Activated naive CD4-positive, alpha-beta T cell treated with anti-CD3 and anti-CD28 coated beads, Interleukin-2, amount 10 ng/mL, durations not matched to agents 7 days and 5 days (primary cell): ENCODE measurements around the gene DTNB.

Source experiments
- CTCF ChIA-PET: fragments of 350-600 bp; sonication (Branson Sonifier 250); formaldehyde crosslinking; loops from one replicate; lab custom pipeline; 2021; ENCODE audit warnings: antibody characterized with exemption; lab: Charles Lee
- DNase-seq: peaks from one replicate; pipeline ENCODE4 v3.0.0-alpha.2; 2020
- H3K27ac Mint-ChIP-seq: one replicate; pipeline ENCODE4 v1.8.0; 2021; ENCODE audit warnings: mild to moderate bottlenecking, moderate library complexity, mixed read lengths
- H3K27me3 Mint-ChIP-seq: one replicate; pipeline ENCODE4 v1.8.0; 2021; ENCODE audit warnings: mild to moderate bottlenecking, mixed read lengths
- H3K36me3 Mint-ChIP-seq: one replicate; pipeline ENCODE4 v1.8.0; 2021; ENCODE audit warnings: mixed read lengths
- H3K4me1 Mint-ChIP-seq: one replicate; pipeline ENCODE4 v1.8.0; 2021; ENCODE audit warnings: mixed read lengths
- H3K4me3 Mint-ChIP-seq: one replicate; pipeline ENCODE4 v1.8.0; 2021; ENCODE audit warnings: mild to moderate bottlenecking, moderate library complexity, mixed read lengths
- H3K9me3 Mint-ChIP-seq: one replicate; pipeline ENCODE4 v1.8.0; 2021; ENCODE audit warnings: mixed read lengths

Gene DTNB

GRCh38 chr2:25532521-25532920 is 140.9 kb downstream of the DTNB start:
- Mint-ChIP-seq H3K27me3 (no peaks in the 10 kb centered on the region), H3K4me3 (no peak overlapping the region), H3K9me3 (no peaks in the 10 kb centered on the region), H3K36me3 (peaks cover 12% of the 10 kb centered on the region), H3K27ac (no peak overlapping the region), H3K4me1 (peaks cover 10% of the 10 kb centered on the region)
- CTCF ChIA-PET: interaction anchor here (0.7 kb wide), 1 partner anchor 1165 kb away, joined by 3 read pairs; no protein-coding TSS in a partner anchor
- no peak for DNase-seq

- peaks cover 4% of the 10 kb centered on the region for H3K36me3 Mint-ChIP-seq
- H3K4me1 Mint-ChIP-seq: peaks cover 10% of the 10 kb centered on the region
- CTCF ChIA-PET: no interaction called here
- H3K9me3 Mint-ChIP-seq: no peaks in the 10 kb centered on the region
- DNase-seq: no peak
- no peak overlapping the region for H3K4me3 Mint-ChIP-seq
- H3K27ac Mint-ChIP-seq: no peak overlapping the region
- no peaks in the 10 kb centered on the region for H3K27me3 Mint-ChIP-seq
Observed at GRCh38 chr2:25529034-25529433, 144.3 kb downstream of the DTNB start.

GRCh38 chr2:25528173-25528572 is 145.2 kb downstream of the DTNB start:
- Mint-ChIP-seq H3K27me3 (no peaks in the 10 kb centered on the region), H3K9me3 (no peaks in the 10 kb centered on the region), H3K36me3 (peaks cover 4% of the 10 kb centered on the region), H3K27ac (no peak overlapping the region), H3K4me1 (peaks cover 10% of the 10 kb centered on the region), H3K4me3 (no peak overlapping the region)
- CTCF ChIA-PET: interaction anchor here (0.7 kb wide), 1 partner anchor 186 kb away, joined by 4 read pairs; no protein-coding TSS in a partner anchor
- DNase-seq: no peak

GRCh38 chr2:25524507-25524906 is 148.9 kb downstream of the DTNB start:
- Mint-ChIP-seq H3K27ac (no peak overlapping the region), H3K4me3 (no peak overlapping the region), H3K36me3 (peaks cover 4% of the 10 kb centered on the region), H3K9me3 (no peaks in the 10 kb centered on the region), H3K27me3 (no peaks in the 10 kb centered on the region), H3K4me1 (peaks cover 8% of the 10 kb centered on the region)
- DNase-seq: no peak
- CTCF ChIA-PET: interaction anchor here (1.3 kb wide), 1 partner anchor 295 kb away, joined by 5 read pairs; no protein-coding TSS in a partner anchor

- no peak for DNase-seq
- CTCF ChIA-PET: interaction anchor here (0.8 to 1.1 kb wide), 3 partner anchors 142 to 220 kb away, joined by 3 read pairs; no protein-coding TSS in a partner anchor
- Mint-ChIP-seq H3K4me3 (no peak overlapping the region), H3K27me3 (no peaks in the 10 kb centered on the region), H3K9me3 (no peaks in the 10 kb centered on the region), H3K36me3 (peaks cover 2% of the 10 kb centered on the region), H3K27ac (peak overlapping the region; percentile 78), H3K4me1 (peaks cover 11% of the 10 kb centered on the region)
Observed at GRCh38 chr2:25523060-25523459, 150.3 kb downstream of the DTNB start.

- Mint-ChIP-seq H3K4me3 (no peak overlapping the region), H3K36me3 (no peaks in the 10 kb centered on the region), H3K4me1 (peaks cover 19% of the 10 kb centered on the region), H3K27ac (peak overlapping the region; percentile 50), H3K27me3 (no peaks in the 10 kb centered on the region), H3K9me3 (no peaks in the 10 kb centered on the region)
- DNase-seq: peak; percentile 57
- CTCF ChIA-PET: interaction anchor here (0.8 to 1.3 kb wide), 5 partner anchors 45 to 245 kb away, joined by 3 to 6 read pairs (median 4); no protein-coding TSS in a partner anchor
Observed at GRCh38 chr2:25521665-25522387, 151.6 kb downstream of the DTNB start.

- H3K4me3 Mint-ChIP-seq: no peak overlapping the region
- H3K27ac Mint-ChIP-seq: no peak overlapping the region
- DNase-seq: no peak
- H3K36me3 Mint-ChIP-seq: no peaks in the 10 kb centered on the region
- H3K27me3 Mint-ChIP-seq: no peaks in the 10 kb centered on the region
- no peaks in the 10 kb centered on the region for H3K9me3 Mint-ChIP-seq
- H3K4me1 Mint-ChIP-seq: peaks cover 21% of the 10 kb centered on the region
- CTCF ChIA-PET: interaction anchor here (0.6 to 1.3 kb wide), 7 partner anchors 28 to 244 kb away, joined by 3 to 6 read pairs (median 3); no protein-coding TSS in a partner anchor
Observed at GRCh38 chr2:25521126-25521525, 152.3 kb downstream of the DTNB start.

- Mint-ChIP-seq H3K9me3 (no peaks in the 10 kb centered on the region), H3K27me3 (no peaks in the 10 kb centered on the region), H3K4me1 (peaks cover 38% of the 10 kb centered on the region), H3K36me3 (no peaks in the 10 kb centered on the region), H3K27ac (no peak overlapping the region), H3K4me3 (no peak overlapping the region)
- CTCF ChIA-PET: interaction anchor here (1.5 kb wide), 1 partner anchor 208 kb away, joined by 3 read pairs; no protein-coding TSS in a partner anchor
- DNase-seq: no peak
Observed at GRCh38 chr2:25517701-25518100, 155.7 kb downstream of the DTNB start.

- no peak overlapping the region for H3K27ac Mint-ChIP-seq
- no peak overlapping the region for H3K4me3 Mint-ChIP-seq
- CTCF ChIA-PET: interaction anchor here (0.6 to 1.0 kb wide), 2 partner anchors 73 to 348 kb away, joined by 3 read pairs; no protein-coding TSS in a partner anchor
- H3K4me1 Mint-ChIP-seq: peaks cover 32% of the 10 kb centered on the region
- H3K36me3 Mint-ChIP-seq: no peaks in the 10 kb centered on the region
- H3K27me3 Mint-ChIP-seq: no peaks in the 10 kb centered on the region
- no peak for DNase-seq
- H3K9me3 Mint-ChIP-seq: no peaks in the 10 kb centered on the region
Observed at GRCh38 chr2:25514043-25514637, 159.2 kb downstream of the DTNB start.

- H3K9me3 Mint-ChIP-seq: no peaks in the 10 kb centered on the region
- CTCF ChIA-PET: interaction anchor here (1.0 kb wide), 1 partner anchor 15 kb away, joined by 4 read pairs; no protein-coding TSS in a partner anchor
- peaks cover 28% of the 10 kb centered on the region for H3K4me1 Mint-ChIP-seq
- H3K27ac Mint-ChIP-seq: no peak overlapping the region
- H3K27me3 Mint-ChIP-seq: no peaks in the 10 kb centered on the region
- no peak for DNase-seq
- no peak overlapping the region for H3K4me3 Mint-ChIP-seq
- no peaks in the 10 kb centered on the region for H3K36me3 Mint-ChIP-seq
Observed at GRCh38 chr2:25512707-25513106, 160.7 kb downstream of the DTNB start.

GRCh38 chr2:25506226-25506625 is 167.2 kb downstream of the DTNB start:
- CTCF ChIA-PET: no interaction called here
- H3K27ac Mint-ChIP-seq: no peak overlapping the region

GRCh38 chr2:25505622-25506021 is 167.8 kb downstream of the DTNB start:
- Mint-ChIP-seq H3K27ac (no peak overlapping the region), H3K27me3 (peaks cover 5% of the 10 kb centered on the region), H3K36me3 (peaks cover 3% of the 10 kb centered on the region), H3K4me3 (no peak overlapping the region), H3K9me3 (no peaks in the 10 kb centered on the region), H3K4me1 (no peaks in the 10 kb centered on the region)
- CTCF ChIA-PET: no interaction called here
- no peak for DNase-seq

More at GRCh38 chr2:25506226-25506625, 167.2 kb downstream of the DTNB start:
- DNase-seq: no peak
- H3K36me3 Mint-ChIP-seq: peaks cover 3% of the 10 kb centered on the region
- no peaks in the 10 kb centered on the region for H3K9me3 Mint-ChIP-seq
- no peak overlapping the region for H3K4me3 Mint-ChIP-seq
- no peaks in the 10 kb centered on the region for H3K4me1 Mint-ChIP-seq
- H3K27me3 Mint-ChIP-seq: peaks cover 5% of the 10 kb centered on the region

- Mint-ChIP-seq H3K4me3 (no peak overlapping the region), H3K27ac (no peak overlapping the region), H3K4me1 (no peaks in the 10 kb centered on the region), H3K36me3 (peaks cover 3% of the 10 kb centered on the region), H3K9me3 (no peaks in the 10 kb centered on the region), H3K27me3 (peaks cover 5% of the 10 kb centered on the region)
- CTCF ChIA-PET: no interaction called here
- no peak for DNase-seq
Observed at GRCh38 chr2:25505182-25505581, 168.2 kb downstream of the DTNB start.

- H3K36me3 Mint-ChIP-seq: peaks cover 3% of the 10 kb centered on the region
- peaks cover 5% of the 10 kb centered on the region for H3K27me3 Mint-ChIP-seq
- H3K4me1 Mint-ChIP-seq: no peaks in the 10 kb centered on the region
- H3K4me3 Mint-ChIP-seq: no peak overlapping the region
- DNase-seq: no peak
- no peaks in the 10 kb centered on the region for H3K9me3 Mint-ChIP-seq
- CTCF ChIA-PET: no interaction called here
- H3K27ac Mint-ChIP-seq: no peak overlapping the region
Observed at GRCh38 chr2:25504266-25504665, 169.1 kb downstream of the DTNB start.
